SK-N-SH (cell line): ENCODE data around the gene SUCNR1. TPM values are rescaled to one million over a fixed set of nuclear protein-coding genes. Genes with fewer than 3 reads are reported as not detected.
A peak's percentile ranks its signal among the peaks of the same experiment; 100 is the strongest.

Experiments used
- CTCF ChIA-PET: fragments of 300-600, 350-600 bp; formaldehyde crosslinking; extraction: SDS; loops from one replicate; lab custom pipeline; 2021; lab: Yijun Ruan, JAX
- POLR2A ChIA-PET: fragments of 350-600 bp; sonication (Branson Sonifier 250); formaldehyde crosslinking; extraction: SDS; loops from one replicate; lab custom pipeline; 2020; ENCODE audit warnings: antibody characterized with exemption, inconsistent platforms; lab: Yijun Ruan, JAX
- DNase-seq: peaks from one replicate; pipeline ENCODE4 v3.0.0; 2012
- H2AFZ ChIP-seq: fragments of 200-600 bp; sonication (generic); 2 replicates; pipeline ENCODE4 v1.8.1; 2016; ENCODE audit warnings: antibody characterized with exemption, mild to moderate bottlenecking, low read depth
- H3F3A ChIP-seq: fragments of 200-600 bp; sonication (generic); replicated peaks from 2 replicates; pipeline ENCODE3; 2016; ENCODE audit warnings: antibody characterized with exemption, mild to moderate bottlenecking; ENCODE audit not compliant: insufficient read depth
- H3K27ac ChIP-seq, 2 experiments: fragments of 200-500 bp in 1 of 2; fragments of 200-600 bp in 1 of 2; sonication (Bioruptor generic) in 1 of 2; sonication (generic), shearing (Covaris generic) in 1 of 2; 2 replicates each; pipeline versions ENCODE4 v1.5.1 to v1.6.1; 2014 to 2016; ENCODE audit warnings: low read depth in 2 of 2, inconsistent platforms in 1 of 2, low read length in 1 of 2, mild to moderate bottlenecking in 1 of 2, mixed read lengths in 1 of 2
- H3K27me3 ChIP-seq: fragments of 200-600 bp; sonication (generic), shearing (Covaris generic); 2 replicates; pipeline ENCODE4 v1.6.1; 2016; ENCODE audit warnings: mixed run types; ENCODE audit not compliant: insufficient read depth
- H3K36me3 ChIP-seq, 2 experiments: fragments of 200-500 bp in 1 of 2; fragments of 200-600 bp in 1 of 2; sonication (Bioruptor generic) in 1 of 2; sonication (generic) in 1 of 2; replicated peaks in 1 of 2; 2 replicates each; pipeline versions ENCODE3 to v1.5.1; 2014 to 2016; ENCODE audit warnings: low read length in 1 of 2, mild to moderate bottlenecking in 1 of 2; ENCODE audit not compliant: insufficient read depth in 2 of 2, control insufficient read depth in 1 of 2
- H3K4me1 ChIP-seq, 2 experiments: fragments of 200-500 bp in 1 of 2; fragments of 200-600 bp in 1 of 2; sonication (Bioruptor generic) in 1 of 2; sonication (generic), shearing (Covaris generic) in 1 of 2; 2 replicates each; pipeline versions ENCODE4 v1.5.1 to v1.6.1; 2014 to 2016; ENCODE audit warnings: low read depth in 1 of 2, low read length in 1 of 2, mixed run types in 1 of 2; ENCODE audit not compliant: insufficient read depth in 2 of 2, control insufficient read depth in 1 of 2
- H3K4me2 ChIP-seq: fragments of 200-600 bp; sonication (generic), shearing (Covaris generic); 2 replicates; pipeline ENCODE4 v1.6.1; 2017; ENCODE audit warnings: mixed run types
- H3K4me3 ChIP-seq, 2 experiments: fragments of 200-500 bp in 1 of 2; fragments of 200-600 bp in 1 of 2; sonication (Bioruptor generic) in 1 of 2; sonication (generic), shearing (Covaris generic) in 1 of 2; 2 replicates each; pipeline versions ENCODE4 v1.5.1 to v1.8.1; 2014 to 2016; ENCODE audit warnings: low read depth in 2 of 2, inconsistent platforms in 1 of 2, low read length in 1 of 2, mild to moderate bottlenecking in 1 of 2, mixed read lengths in 1 of 2, moderate library complexity in 1 of 2
- H3K79me2 ChIP-seq: fragments of 200-600 bp; sonication (generic); 2 replicates; pipeline ENCODE4 v1.8.1; 2017; ENCODE audit warnings: mild to moderate bottlenecking; ENCODE audit not compliant: insufficient read depth
- H3K9ac ChIP-seq: fragments of 200-600 bp; sonication (generic); 2 replicates; pipeline ENCODE4 v1.6.1; 2017; ENCODE audit warnings: mixed run types
- H3K9me2 ChIP-seq: fragments of 200-600 bp; sonication (generic); 2 replicates; pipeline ENCODE4 v1.6.1; 2017; ENCODE audit warnings: mixed run types
- H3K9me3 ChIP-seq: fragments of 200-600 bp; sonication (generic); 2 replicates; pipeline ENCODE4 v1.6.1; 2017; ENCODE audit warnings: mixed run types, mild to moderate bottlenecking, moderate library complexity
- H4K20me1 ChIP-seq: fragments of 200-600 bp; sonication (generic); 2 replicates; pipeline ENCODE4 v1.6.1; 2017; ENCODE audit warnings: mild to moderate bottlenecking, mixed run types; ENCODE audit not compliant: insufficient read depth
- ELF1 ChIP-seq: IDR thresholded peaks from 2 replicates; pipeline ENCODE4 v1.4.0; 2012
- EP300 ChIP-seq, 2 experiments: IDR thresholded peaks; 2 replicates each; pipeline versions ENCODE4 v1.4.0 to v1.6.1; 2012; ENCODE audit warnings: borderline replicate concordance in 1 of 2, low read depth in 1 of 2, low read length in 1 of 2
- JUND ChIP-seq: IDR thresholded peaks from 2 replicates; pipeline ENCODE4 v1.4.0; 2012
- MXI1 ChIP-seq: IDR thresholded peaks from 2 replicates; pipeline ENCODE4 v1.6.1; 2012; ENCODE audit warnings: mild to moderate bottlenecking, low read depth, low read length, improper control_type of control experiment
- TCF12 ChIP-seq: IDR thresholded peaks from 2 replicates; pipeline ENCODE4 v1.4.0; 2012
- WGBS: methylation state at CpG from one replicate; pipeline ENCODE4 v1.1.6; 2017; ENCODE audit warnings: low lambda C conversion rate; 5-methylcytosine and 5-hydroxymethylcytosine counted together
- polyA plus RNA-seq, 3 experiments: library from polyadenylated mRNA; depleted of rRNA; stranded (reverse); fragments of >200 nt; gene quantifications; 2 replicates each; pipeline ENCODE4 v1.2.3, GENCODE V29; 2012
- TF ChIP-seq, protein P1 (sequence below): fragments of 200-600 bp; sonication (generic); IDR thresholded peaks from 2 replicates; pipeline ENCODE4 v1.6.1; 2017; ENCODE audit warnings: antibody characterized with exemption, mild to moderate bottlenecking, moderate library complexity
- TF ChIP-seq, protein P2 (sequence below): IDR thresholded peaks from 2 replicates; pipeline ENCODE4; 2012

The SUCNR1 gene
- polyA plus RNA-seq, 1 of the 3 experiments (the other 2 are of a cell fraction), result 1.5 TPM

- POLR2A ChIA-PET, result no interaction called here
- 0 out of 2 replicates have a peak, but pooled peaks have one; percentile 15 for TF ChIP-seq ELF1
- no peak for TF ChIP-seq JUND
- no peak for TF ChIP-seq MXI1
- no peak for TF ChIP-seq TCF12
- TF ChIP-seq, all 33 proteins: peak for 1
- Histone ChIP-seq H3K79me2 (peaks cover 53% of the 10 kb centered on the region), H3K4me1 (no peaks in the 10 kb centered on the region; a peak in 1 of 4 replicates), H3K4me3 (no peak overlapping the region), H3K9ac (no peak overlapping the region), H3K36me3 (peaks cover 4 to 13% of the 10 kb centered on the region in 2 experiments), H3K4me2 (no peak overlapping the region), H3K27ac (peak overlapping the region in 1 of 2 experiments; percentile 70; a peak in 2 of 4 replicates), H4K20me1 (no peaks in the 10 kb centered on the region), H3F3A (peaks cover 32% of the 10 kb centered on the region), H3K9me3 (no peaks in the 10 kb centered on the region), H3K27me3 (no peaks in the 10 kb centered on the region), H3K9me2 (no peaks in the 10 kb centered on the region), H2AFZ (no peak overlapping the region)
- no peak for DNase-seq
- CTCF ChIA-PET, result no interaction called here
Measured at GRCh38 chr3:151894219-151894618, 20.8 kb downstream of the SUCNR1 start.

DNA sequence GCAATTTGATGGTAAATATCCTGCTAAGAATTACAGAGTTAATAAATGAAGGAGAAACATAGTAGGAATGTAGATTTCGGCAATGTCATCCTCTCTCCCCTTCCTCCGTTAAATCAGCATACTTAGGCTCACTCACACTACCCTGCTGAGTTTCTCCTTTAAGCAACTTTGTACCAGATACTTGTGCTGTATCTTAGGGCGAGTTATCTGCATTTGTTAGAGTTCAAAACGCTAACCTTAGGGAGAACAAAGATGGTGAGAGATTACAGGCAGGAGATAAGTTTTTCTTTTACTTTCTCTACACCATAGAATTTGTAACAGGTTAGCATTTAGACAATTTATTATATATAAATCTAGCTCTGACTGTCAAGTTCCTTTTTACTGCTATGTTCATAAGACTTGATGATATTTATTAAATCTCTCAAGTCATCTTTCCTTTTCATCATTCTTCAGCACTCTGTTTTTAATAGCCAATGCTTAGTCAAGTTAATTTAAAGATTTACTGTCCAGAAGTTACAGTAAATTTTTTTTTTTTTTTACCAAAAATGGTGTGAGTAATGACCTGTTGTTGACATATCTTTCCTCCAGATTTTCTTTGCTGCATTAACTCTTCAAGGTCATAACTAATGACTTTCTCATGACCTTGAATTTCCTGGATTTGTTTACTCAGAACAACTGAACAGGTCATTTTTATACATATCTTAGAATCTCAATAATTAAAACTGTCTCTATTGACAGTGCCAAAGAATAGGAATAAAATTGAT is 22.2 kb downstream of the SUCNR1 start:
- Histone ChIP-seq H3K4me3 (no peak overlapping the region), H3K79me2 (peaks cover 53% of the 10 kb centered on the region), H3K9me2 (no peaks in the 10 kb centered on the region)
- TF ChIP-seq, protein P1, sequence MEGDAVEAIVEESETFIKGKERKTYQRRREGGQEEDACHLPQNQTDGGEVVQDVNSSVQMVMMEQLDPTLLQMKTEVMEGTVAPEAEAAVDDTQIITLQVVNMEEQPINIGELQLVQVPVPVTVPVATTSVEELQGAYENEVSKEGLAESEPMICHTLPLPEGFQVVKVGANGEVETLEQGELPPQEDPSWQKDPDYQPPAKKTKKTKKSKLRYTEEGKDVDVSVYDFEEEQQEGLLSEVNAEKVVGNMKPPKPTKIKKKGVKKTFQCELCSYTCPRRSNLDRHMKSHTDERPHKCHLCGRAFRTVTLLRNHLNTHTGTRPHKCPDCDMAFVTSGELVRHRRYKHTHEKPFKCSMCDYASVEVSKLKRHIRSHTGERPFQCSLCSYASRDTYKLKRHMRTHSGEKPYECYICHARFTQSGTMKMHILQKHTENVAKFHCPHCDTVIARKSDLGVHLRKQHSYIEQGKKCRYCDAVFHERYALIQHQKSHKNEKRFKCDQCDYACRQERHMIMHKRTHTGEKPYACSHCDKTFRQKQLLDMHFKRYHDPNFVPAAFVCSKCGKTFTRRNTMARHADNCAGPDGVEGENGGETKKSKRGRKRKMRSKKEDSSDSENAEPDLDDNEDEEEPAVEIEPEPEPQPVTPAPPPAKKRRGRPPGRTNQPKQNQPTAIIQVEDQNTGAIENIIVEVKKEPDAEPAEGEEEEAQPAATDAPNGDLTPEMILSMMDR, result no peak
- TF ChIP-seq EP300 (IDR thresholded peaks at IDR 0.05; ENCODE audit: borderline replicate concordance in 1 of 2, low read depth in 1 of 2, low read length in 1 of 2) (peak; percentile 26 to 28; a peak in 2 of 4 replicates), TCF12 (peak; percentile 45; the same call in 1 of the 2 replicates)
- TF ChIP-seq, protein P2, sequence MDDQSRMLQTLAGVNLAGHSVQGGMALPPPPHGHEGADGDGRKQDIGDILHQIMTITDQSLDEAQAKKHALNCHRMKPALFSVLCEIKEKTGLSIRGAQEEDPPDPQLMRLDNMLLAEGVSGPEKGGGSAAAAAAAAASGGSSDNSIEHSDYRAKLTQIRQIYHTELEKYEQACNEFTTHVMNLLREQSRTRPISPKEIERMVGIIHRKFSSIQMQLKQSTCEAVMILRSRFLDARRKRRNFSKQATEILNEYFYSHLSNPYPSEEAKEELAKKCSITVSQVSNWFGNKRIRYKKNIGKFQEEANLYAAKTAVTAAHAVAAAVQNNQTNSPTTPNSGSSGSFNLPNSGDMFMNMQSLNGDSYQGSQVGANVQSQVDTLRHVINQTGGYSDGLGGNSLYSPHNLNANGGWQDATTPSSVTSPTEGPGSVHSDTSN, result peak; percentile 53
- TF ChIP-seq, all 33 proteins: peak for 3
- Histone ChIP-seq H3K36me3 (peaks cover 4 to 13% of the 10 kb centered on the region in 2 experiments), H3K9ac (peak overlapping the region; percentile 17; the same call in 1 of the 2 replicates), H3K9me3 (no peaks in the 10 kb centered on the region), H4K20me1 (no peaks in the 10 kb centered on the region), H2AFZ (0 out of 2 replicates have a peak overlapping the region, but pooled peaks have one; percentile 4), H3K4me2 (0 out of 2 replicates have a peak overlapping the region, but pooled peaks have one; percentile 2), H3F3A (peaks cover 38% of the 10 kb centered on the region), H3K27ac (peak overlapping the region; percentile 70 to 83; a peak in 3 of 4 replicates), H3K27me3 (no peaks in the 10 kb centered on the region), H3K4me1 (peaks cover 0 to 10% of the 10 kb centered on the region in 2 experiments; a peak in 1 of 4 replicates)
- 24% methylated on average over 4 of the region's 4 CpGs for WGBS
- DNase-seq, result no peak
- ChIA-PET POLR2A (no interaction called here), CTCF (no interaction called here)
